Left hindlimb (tissue), 1 donor: Measurements from ENCODE around the gene MED22.
"Not testable (repeated sequence)": the region's sequence is repeated elsewhere in the genome, so short reads cannot be mapped to it uniquely, and the experiment has no call there.

Source experiments
- DNase-seq: peaks from one replicate; pipeline ENCODE4 v3.0.0-alpha.2; 2018

MED22 gene

GRCh38 chr9:133354766-133355165 is 6.8 kb upstream of the MED22 start:
- DNase-seq = no peak

GRCh38 chr9:133353548-133353947 is 5.6 kb upstream of the MED22 start:
- no peak for DNase-seq

DNA sequence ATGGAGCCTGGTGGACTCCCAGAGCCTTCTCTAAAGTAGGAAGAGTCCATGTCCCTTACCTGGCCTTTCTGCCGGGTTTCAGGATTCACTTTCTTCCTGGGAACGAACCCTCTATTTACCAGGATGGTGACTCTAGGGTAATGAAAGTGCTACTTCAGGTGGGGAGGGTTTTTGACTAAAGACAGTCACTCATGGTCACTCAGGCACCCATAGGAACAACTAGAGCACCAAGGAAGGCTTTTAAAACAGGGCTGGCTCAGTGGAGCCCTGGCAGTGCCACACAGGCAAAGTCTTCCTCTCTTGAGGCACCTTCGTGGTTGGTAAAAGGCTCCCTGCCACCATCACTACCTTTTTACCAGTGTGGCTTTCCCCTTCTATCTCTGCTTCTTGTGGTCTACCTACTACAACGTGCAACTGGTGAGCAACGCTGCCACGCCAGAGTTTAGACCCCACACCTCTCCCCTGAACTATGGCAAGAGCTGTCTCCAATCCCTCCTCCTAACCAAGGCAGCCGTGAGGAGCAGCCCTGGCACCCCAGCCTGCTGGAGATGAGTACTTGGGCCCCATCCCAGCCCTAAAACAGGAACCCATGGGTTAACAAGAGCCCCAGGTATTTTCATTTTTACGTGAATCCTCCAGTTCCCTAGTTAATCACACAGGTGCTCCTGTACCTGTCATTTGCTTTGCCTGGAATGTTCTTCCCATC is 4.9 kb upstream of the MED22 start:
- DNase-seq = no peak

DNA sequence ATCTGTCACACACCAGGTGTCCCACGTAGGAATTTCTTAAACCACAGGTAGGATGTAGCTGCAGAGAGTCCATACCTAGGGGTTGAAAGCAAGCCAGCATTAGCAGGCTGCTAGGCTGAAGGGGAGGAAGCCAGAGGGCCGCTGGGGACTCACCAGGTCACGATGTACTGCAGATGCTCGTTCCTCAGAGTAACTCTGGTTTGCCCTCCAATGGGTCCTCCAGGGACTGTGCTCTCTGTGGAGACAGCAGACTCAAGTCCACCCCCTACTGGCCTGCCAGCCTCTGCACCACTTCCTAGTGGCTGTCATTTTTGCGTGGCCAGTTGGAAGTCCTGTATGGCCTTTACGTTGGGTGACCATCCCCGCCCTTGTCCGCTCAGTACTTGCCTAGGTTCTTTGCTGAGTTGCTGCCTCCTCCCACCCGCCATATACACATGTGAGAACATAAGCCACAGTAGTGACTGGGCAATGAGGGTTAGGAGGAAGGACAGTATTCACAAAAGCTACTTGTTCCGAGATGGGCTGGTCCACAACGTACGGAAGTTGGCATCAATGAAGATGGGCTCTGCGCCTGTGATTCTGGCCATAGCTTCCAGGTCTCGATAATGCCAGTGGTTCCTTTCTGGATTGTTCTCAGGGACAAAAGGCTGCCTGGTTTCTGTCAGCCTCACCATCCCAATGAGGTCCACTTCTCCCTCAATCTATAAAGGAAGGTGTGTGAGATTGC is 4.1 kb upstream of the MED22 start:
- DNase-seq = no peak

DNA sequence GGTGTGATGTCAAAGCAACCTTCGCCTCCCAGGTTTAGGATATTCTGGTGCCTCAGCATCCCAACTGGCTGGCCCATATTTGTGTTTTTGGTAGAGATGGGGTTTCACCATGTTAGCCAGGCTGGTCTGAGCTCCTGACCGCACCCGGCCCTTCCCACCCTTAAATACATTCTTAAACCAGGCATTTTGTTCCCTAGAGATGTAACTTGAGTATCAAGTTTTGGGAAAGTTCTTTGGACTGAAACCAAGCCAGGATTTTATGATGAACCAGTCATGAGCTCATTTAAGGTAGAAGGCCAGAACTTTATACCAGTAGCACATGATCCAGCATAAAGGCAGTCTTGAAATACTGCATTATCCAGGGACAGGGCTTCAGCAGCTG is 3.6 kb upstream of the MED22 start:
- DNase-seq = no peak

- no peak for DNase-seq
Measured at GRCh38 chr9:133349965-133350616, 2.2 kb upstream of the MED22 start.

GRCh38 chr9:133348718-133349573 is 1.0 kb upstream of the MED22 start:
- DNase-seq = no peak

DNA sequence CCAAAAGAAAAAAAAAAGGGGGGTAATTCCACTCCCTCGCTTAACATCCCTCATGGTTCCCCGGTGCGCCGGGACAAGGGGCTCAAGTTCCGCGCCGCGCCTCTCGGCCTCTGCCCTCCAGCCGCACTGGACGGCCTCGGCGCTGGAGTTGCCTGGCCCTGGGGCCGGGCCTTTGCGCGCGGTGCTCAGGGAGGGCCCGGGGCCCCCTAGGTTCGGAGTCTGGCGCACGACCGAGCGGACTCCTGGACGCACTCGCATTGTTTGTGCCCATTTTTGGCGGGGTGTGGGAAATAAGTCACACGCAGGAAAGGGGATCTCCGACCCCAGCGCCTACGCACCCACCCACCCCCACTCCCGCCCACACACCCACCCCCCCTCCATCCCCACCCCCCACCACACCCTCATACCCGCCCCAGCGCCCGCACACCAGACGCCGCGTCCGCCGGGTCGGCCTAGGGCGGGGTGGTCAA is 381 bp downstream of the MED22 start:
- no peak for DNase-seq

DNA sequence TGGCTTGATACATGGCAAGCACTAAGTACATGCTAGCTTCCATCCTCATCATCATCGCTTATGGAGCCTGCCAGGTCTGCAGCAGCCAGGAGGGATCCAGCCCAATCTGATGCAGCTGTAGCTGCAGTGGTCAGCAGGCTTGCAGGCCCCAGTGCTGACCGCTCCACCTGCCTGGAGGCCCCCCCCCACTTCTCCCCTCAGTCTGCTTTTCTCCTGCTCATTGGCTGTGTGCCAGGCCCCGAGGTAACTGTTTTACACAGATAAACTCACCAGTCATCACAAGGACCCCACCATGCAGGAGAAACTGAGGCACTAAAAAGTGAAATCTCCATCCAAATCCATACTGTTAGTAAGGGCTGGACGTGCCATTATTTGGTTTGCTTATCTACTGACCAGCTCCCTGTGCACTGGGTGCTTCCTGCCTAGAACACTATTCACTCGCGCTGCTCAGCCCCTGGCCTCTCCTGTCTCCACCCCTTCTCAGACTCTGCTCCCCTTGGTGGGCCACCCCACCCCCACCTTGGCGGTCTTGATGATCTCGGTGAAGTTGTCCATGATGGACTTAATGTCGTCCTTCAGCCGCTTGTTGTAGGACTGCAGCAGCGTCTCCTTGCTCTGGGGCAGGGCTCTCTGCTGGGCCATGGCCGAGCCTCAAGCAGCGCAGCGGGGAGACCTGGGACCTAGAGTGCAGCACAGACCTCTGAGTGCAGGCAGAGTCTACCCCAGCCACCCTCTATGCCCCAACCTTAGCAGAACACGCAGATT is 1.7 kb downstream of the MED22 start:
- no peak for DNase-seq

DNA sequence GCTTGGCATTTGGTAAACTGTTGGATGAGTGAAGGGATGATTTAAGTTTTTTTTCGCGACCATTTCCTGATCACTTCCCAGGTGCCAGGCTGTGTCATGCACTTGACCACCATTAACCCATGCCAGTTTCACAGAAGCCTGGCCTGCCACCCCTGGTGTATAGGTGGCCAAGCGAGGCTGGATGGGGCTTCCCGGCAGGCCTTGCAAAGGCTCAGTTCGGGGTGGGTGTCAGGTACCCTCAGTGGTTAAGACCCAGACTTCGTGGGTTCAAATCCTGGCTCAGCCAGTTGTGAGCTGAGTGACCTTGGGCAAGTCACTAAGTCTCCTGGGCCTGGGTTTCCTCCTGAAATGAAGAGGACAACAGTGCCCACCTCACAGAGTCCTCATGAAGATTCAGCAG is 2.3 kb downstream of the MED22 start:
- DNase-seq = no peak

DNA sequence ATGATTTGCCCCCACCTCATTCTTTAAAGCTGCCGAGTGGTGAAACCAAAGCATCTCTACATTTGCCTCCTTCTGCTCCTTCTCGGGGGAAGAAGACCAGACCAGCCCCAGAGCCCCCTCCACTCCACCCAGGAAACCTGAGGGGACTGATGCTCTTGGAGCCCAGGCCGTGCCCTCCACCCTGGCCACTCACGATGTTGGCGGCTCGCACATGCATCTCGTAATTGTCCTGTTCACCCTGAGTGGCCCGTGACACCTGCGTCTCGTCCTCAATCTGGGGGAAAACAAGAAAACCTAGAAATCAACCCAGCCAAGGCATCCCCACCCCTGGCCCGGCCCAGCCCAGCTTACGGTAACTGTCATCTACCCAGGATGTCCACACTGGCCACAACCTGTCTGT is 3.0 kb downstream of the MED22 start:
- DNase-seq = no peak

GRCh38 chr9:133344071-133344470 is 3.9 kb downstream of the MED22 start:
- no peak for DNase-seq

- no peak for DNase-seq
Measured at GRCh38 chr9:133342570-133342969, 5.4 kb downstream of the MED22 start.

DNA sequence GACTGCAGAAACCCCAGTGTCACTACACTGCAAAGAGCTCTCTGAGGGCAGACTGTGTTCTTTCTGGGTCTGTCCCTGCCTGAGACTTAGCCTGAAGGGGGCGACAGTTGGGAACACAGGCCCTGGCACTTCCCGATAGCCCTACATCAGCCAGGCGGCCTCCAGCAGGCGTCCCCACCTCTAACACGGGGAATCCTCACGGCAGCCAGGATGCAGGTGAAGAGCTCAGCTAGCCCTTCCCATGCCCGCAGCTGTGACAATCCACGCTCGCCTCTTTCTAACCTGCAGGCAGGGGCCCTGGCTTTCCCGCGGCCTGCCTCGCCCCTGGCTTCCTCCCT is 5.9 kb downstream of the MED22 start:
- no peak for DNase-seq

GRCh38 chr9:133341369-133342068 is 6.4 kb downstream of the MED22 start:
- DNase-seq = no peak

- no peak for DNase-seq
Measured at GRCh38 chr9:133340916-133341315, 7.0 kb downstream of the MED22 start.

DNA sequence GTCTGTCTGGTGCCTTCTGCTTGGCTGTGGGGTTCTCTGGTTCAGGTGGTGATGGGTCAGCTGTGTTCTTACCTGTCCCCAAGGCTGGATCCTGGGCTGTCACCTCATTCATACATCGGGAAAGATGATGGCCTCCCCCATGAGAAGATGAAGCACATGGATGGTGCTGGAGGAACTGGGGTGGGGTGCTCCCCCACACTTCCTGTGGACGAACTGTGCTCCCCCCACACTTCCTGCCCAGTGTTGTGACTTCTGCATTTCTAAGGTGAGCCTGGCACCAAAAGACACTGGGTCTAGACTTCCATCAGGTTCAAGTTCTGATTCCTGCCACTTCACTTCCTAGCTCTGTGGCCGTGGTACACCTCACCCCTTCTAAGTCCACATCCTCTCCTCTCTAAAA is 7.7 kb downstream of the MED22 start:
- DNase-seq = no peak

- DNase-seq = peak; percentile 12
Measured at GRCh38 chr9:133339641-133340040, 8.3 kb downstream of the MED22 start.

GRCh38 chr9:133335924-133336811 is 11.8 kb downstream of the MED22 start, which contains the start of gene SURF6:
Gene SURF6 (minus strand): TSS chr9:133336188. CDS start chr9:133336132, 56 bp downstream.
- peak; percentile 91 for DNase-seq

- not testable (repeated sequence) for DNase-seq
Measured at GRCh38 chr9:133334888-133335287, 13.0 kb downstream of the MED22 start.

DNA sequence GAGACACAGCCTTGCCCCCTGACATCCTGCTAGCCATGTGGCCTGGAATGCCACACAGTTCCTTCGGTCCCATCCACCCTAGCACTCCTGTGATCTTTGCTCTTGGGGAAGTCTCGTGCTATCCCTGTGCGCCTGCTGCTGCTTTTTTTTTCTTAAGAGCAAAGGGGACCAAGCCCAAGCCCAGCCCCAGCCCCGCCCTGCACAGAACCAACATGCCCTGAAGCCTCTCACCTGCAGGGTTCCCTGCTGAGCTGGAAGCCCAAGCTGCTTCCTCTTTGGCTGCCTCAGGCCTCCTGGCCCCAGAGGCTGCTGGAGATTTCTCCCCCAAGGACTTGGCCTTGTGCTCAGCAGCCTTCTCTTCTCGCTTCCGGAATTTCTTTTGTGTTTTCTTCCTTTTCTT is 13.8 kb downstream of the MED22 start:
- DNase-seq = no peak
